Endodermal cell (in vitro differentiated cells): ENCODE measurements around the gene A4GNT. TPM values are rescaled to one million over a fixed set of nuclear protein-coding genes. Genes with fewer than 3 reads are reported as not detected.

Experiments
- DNase-seq: peaks from one replicate; pipeline ENCODE4 v3.0.0-alpha.2; 2017
- H3K27ac ChIP-seq: 2 replicates; pipeline ENCODE4 v1.5.1; 2013; ENCODE audit warnings: mild to moderate bottlenecking, low read depth, low read length, moderate library complexity
- H3K27me3 ChIP-seq: 2 replicates; pipeline ENCODE4 v1.6.1; 2013; ENCODE audit warnings: mild to moderate bottlenecking, low read length, moderate library complexity; ENCODE audit not compliant: insufficient read depth, control insufficient read depth, poor library complexity, severe bottlenecking
- H3K36me3 ChIP-seq: 2 replicates; pipeline ENCODE4 v1.7.0; 2013; ENCODE audit warnings: mild to moderate bottlenecking, low read length, moderate library complexity; ENCODE audit not compliant: control insufficient read depth, insufficient read depth
- H3K4me1 ChIP-seq: one replicate; pipeline ENCODE4 v1.7.0; 2013; ENCODE audit warnings: low read length; ENCODE audit not compliant: control insufficient read depth, insufficient read depth
- H3K4me3 ChIP-seq: 2 replicates; pipeline ENCODE4 v1.5.1; 2013; ENCODE audit warnings: mild to moderate bottlenecking, low read length, moderate library complexity
- H3K9ac ChIP-seq: 2 replicates; pipeline ENCODE4 v1.6.1; 2013; ENCODE audit warnings: mild to moderate bottlenecking, low read length, moderate library complexity; ENCODE audit not compliant: poor library complexity, severe bottlenecking; ENCODE audit errors: extremely low read depth
- H3K9me3 ChIP-seq: 2 replicates; pipeline ENCODE4 v1.6.1; 2013; ENCODE audit warnings: mild to moderate bottlenecking, low read length, moderate library complexity; ENCODE audit not compliant: control insufficient read depth
- H3K27ac Mint-ChIP-seq: 2 replicates; pipeline ENCODE4 v1.8.0; 2020; ENCODE audit warnings: mixed read lengths
- H3K27me3 Mint-ChIP-seq: 2 replicates; pipeline ENCODE4 v1.8.0; 2021; ENCODE audit warnings: mild to moderate bottlenecking, mixed read lengths; ENCODE audit not compliant: insufficient read depth
- H3K36me3 Mint-ChIP-seq: 2 replicates; pipeline ENCODE4 v1.8.0; 2020; ENCODE audit warnings: low read depth, mixed read lengths
- H3K4me1 Mint-ChIP-seq: 2 replicates; pipeline ENCODE4 v1.8.0; 2020; ENCODE audit warnings: mixed read lengths
- H3K4me3 Mint-ChIP-seq: 2 replicates; pipeline ENCODE4 v1.8.0; 2020; ENCODE audit warnings: mild to moderate bottlenecking, moderate library complexity, mixed read lengths
- H3K9me3 Mint-ChIP-seq: 2 replicates; pipeline ENCODE4 v1.8.0; 2020; ENCODE audit warnings: mild to moderate bottlenecking, mixed read lengths
- WGBS, 2 experiments: methylation state at CpG; one replicate each; pipeline versions ENCODE4 v1.1.5 to v1.1.7; 2013; ENCODE audit warnings: missing lambda C conversion rate in 2 of 2, mixed read lengths in 1 of 2; ENCODE audit not compliant: insufficient coverage in 1 of 2, insufficient read length in 1 of 2; 5-methylcytosine and 5-hydroxymethylcytosine counted together
- total RNA-seq, 2 donors: library from RNA; stranded (reverse); fragmentation: NEBNext Ultra II Directional in 1 of 2; extraction: Animal tissue kit (Norgen Biotek cat#: 25700) in 1 of 2; gene quantifications; 2 replicates in 1 of 2; 3 replicates in 1 of 2; pipeline ENCODE4 v1.2.1, GENCODE V29; 2021
- TF ChIP-seq, protein P1 (sequence below): fragments of 200-600 bp; sonication (generic); conservative IDR thresholded peaks from 2 replicates; pipeline ENCODE4 v1.5.0; 2021; ENCODE audit warnings: antibody characterized with exemption, mild to moderate bottlenecking

A4GNT gene
- total RNA-seq, 2 donors from 2014 or later, result not detected

DNA sequence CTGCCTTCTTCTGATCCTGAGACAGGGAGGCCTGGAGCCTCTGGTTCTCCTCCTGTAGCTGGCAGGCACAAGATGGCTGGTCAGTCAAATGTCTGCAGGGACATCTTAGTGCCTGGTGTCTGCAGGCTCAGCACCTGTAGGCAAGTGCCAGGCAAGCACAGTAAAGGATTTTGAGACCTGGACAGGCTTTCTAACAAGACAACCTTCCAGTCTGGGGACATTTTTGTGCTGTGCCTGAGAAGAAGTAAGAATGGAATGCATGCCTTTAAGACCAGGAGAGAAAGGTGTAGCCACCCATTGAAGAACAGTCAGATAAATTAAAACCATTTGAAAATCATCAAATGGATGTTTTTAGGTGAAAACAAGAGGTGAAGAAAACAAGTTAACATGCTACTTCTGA is 48.0 kb downstream of the A4GNT start:
- DNase-seq, result no peak
- Histone ChIP-seq H3K9me3 (peaks cover 4% of the 10 kb centered on the region), H3K27ac (no peak overlapping the region), H3K4me3 (no peak overlapping the region), H3K9ac (no peak overlapping the region), H3K27me3 (no peaks in the 10 kb centered on the region), H3K4me1 (peaks cover 6% of the 10 kb centered on the region), H3K36me3 (peaks cover 81% of the 10 kb centered on the region)
- TF ChIP-seq, protein P1, sequence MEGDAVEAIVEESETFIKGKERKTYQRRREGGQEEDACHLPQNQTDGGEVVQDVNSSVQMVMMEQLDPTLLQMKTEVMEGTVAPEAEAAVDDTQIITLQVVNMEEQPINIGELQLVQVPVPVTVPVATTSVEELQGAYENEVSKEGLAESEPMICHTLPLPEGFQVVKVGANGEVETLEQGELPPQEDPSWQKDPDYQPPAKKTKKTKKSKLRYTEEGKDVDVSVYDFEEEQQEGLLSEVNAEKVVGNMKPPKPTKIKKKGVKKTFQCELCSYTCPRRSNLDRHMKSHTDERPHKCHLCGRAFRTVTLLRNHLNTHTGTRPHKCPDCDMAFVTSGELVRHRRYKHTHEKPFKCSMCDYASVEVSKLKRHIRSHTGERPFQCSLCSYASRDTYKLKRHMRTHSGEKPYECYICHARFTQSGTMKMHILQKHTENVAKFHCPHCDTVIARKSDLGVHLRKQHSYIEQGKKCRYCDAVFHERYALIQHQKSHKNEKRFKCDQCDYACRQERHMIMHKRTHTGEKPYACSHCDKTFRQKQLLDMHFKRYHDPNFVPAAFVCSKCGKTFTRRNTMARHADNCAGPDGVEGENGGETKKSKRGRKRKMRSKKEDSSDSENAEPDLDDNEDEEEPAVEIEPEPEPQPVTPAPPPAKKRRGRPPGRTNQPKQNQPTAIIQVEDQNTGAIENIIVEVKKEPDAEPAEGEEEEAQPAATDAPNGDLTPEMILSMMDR, result no peak
- H3K36me3 Mint-ChIP-seq, result peaks cover 75% of the 10 kb centered on the region
- H3K4me3 Mint-ChIP-seq, result no peak overlapping the region
- H3K27me3 Mint-ChIP-seq, result no peaks in the 10 kb centered on the region
- H3K27ac Mint-ChIP-seq, result no peak overlapping the region
- H3K9me3 Mint-ChIP-seq, result peaks cover 5% of the 10 kb centered on the region
- H3K4me1 Mint-ChIP-seq, result peaks cover 18% of the 10 kb centered on the region

DNA sequence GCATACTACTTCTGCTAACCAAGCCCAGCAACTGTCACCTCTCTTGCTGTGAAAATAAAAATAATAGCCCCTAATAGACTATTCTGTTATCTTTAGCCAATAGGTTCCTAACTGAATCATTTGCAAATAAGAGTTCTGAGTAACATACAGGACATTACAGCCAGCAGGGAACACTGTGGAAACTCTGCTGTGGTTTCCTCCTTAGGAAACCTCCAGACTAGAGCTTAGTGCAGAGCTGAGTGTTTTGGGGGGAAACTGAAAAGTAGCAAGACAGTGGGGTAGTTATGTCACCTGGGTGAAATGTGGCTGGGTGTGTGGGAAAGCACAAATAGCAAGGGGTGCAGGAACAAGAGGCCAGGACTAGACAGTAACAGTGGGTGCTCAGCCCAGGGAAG is 49.2 kb downstream of the A4GNT start:
- Histone ChIP-seq H3K9me3 (peaks cover 4% of the 10 kb centered on the region), H3K27ac (no peak overlapping the region), H3K4me1 (peaks cover 6% of the 10 kb centered on the region), H3K4me3 (no peak overlapping the region), H3K27me3 (no peaks in the 10 kb centered on the region), H3K36me3 (peaks cover 81% of the 10 kb centered on the region), H3K9ac (no peak overlapping the region)
- TF ChIP-seq, protein P1, result no peak
- Mint-ChIP-seq H3K4me3 (no peak overlapping the region), H3K9me3 (peaks cover 5% of the 10 kb centered on the region), H3K36me3 (peaks cover 71% of the 10 kb centered on the region), H3K4me1 (peaks cover 18% of the 10 kb centered on the region), H3K27ac (no peak overlapping the region), H3K27me3 (no peaks in the 10 kb centered on the region)
- DNase-seq, result no peak

DNA sequence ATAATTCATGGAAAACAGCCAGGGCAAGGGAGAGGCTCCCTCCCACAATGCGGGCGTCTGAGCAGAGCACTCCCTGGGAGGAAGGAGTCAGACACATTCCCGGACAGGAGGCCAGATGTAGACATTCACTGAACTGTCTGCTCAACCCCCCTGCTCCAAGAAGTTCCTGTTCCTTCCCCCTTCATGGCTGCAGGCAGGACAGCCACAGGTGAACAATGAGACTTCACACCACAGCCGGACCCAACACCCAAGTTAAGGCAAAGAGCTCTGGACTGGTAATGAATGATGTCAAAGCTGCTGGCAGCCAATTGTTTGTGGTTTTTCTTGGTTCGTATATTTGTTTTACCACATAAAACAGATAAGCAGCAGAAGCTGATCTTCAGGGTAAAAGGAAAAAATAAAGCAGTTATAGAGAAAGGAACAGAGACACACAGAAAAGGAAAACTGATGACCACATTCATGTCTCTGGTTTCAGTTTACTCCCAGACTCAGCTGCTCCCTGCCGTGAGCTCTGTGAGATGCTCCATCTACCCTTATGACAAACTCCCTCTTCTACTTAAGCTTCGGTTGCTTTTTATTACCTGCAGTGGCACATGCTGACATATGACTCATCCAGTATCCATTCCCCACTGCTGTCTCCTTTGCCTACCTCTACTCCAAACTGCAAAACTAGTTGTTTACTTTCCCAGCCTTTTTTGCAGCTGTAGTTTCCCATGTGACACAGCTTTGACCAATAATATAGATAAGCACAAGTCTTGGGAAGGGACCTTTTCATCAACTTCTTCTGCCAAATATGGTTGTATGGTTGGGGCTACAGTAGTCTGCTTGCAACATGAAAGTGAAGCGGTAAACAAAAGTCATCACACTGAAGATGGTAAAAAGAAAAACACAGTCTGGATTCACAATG is 49.9 kb downstream of the A4GNT start:
- peaks cover 4% of the 10 kb centered on the region for H3K9me3 ChIP-seq
- H3K9ac ChIP-seq, result no peak overlapping the region
- TF ChIP-seq, protein P1, result no peak
- no peak for DNase-seq
- no peak overlapping the region for H3K4me3 ChIP-seq
- H3K27me3 ChIP-seq, result no peaks in the 10 kb centered on the region
- peaks cover 18% of the 10 kb centered on the region for H3K4me1 Mint-ChIP-seq
- no peaks in the 10 kb centered on the region for H3K27me3 Mint-ChIP-seq
- peaks cover 71% of the 10 kb centered on the region for H3K36me3 Mint-ChIP-seq
- no peak overlapping the region for H3K4me3 Mint-ChIP-seq
- no peak overlapping the region for H3K27ac ChIP-seq
- peaks cover 81% of the 10 kb centered on the region for H3K36me3 ChIP-seq
- peaks cover 5% of the 10 kb centered on the region for H3K9me3 Mint-ChIP-seq
- WGBS, 2 experiments, result 73 to 85% methylated on average over 4 to 8 of the region's 8 CpGs
- peak overlapping the region; percentile 15 for H3K27ac Mint-ChIP-seq
- H3K4me1 ChIP-seq, result peaks cover 6% of the 10 kb centered on the region
